ENCODE results near the gene PPP2R5A. TPM values are rescaled to one million over a fixed set of nuclear protein-coding genes. Genes with fewer than 3 reads are reported as not detected.

PPP2R5A gene
- polyA plus RNA-seq, 1 of the 3 experiments (the other 2 are of a cell fraction), result 5.4 TPM

- TF ChIP-seq ZBTB33 (IDR thresholded peaks at IDR 0.05; ENCODE audit: borderline replicate concordance, low read depth) (no peak), POLR2AphosphoS5 (IDR thresholded peaks at IDR 0.05; ENCODE audit: low read depth, low read length) (no peak), CTCF (IDR thresholded peaks at IDR 0.05) (peak; percentile 75), ELF1 (IDR thresholded peaks at IDR 0.05) (no peak)
These were observed 6.4 kb downstream of the PPP2R5A start (continued) for GRCh38 chr1:212291505-212292134.

GRCh38 chr1:212292250-212293105, 7.3 kb downstream of the PPP2R5A start:
- Histone ChIP-seq H3K36me3 (replicated peaks in 1 of 2; ENCODE audit: control insufficient read depth in 1 of 2, insufficient read depth in 2 of 2, low read length in 1 of 2) (no peaks in the 10 kb centered on the region), H4K20me1 (ENCODE audit: insufficient read depth) (0 out of 2 replicates have a peak, but pooled peaks cover 13% of the 10 kb centered on the region), H3F3A (replicated peaks; ENCODE audit: insufficient read depth) (peaks cover 24% of the 10 kb centered on the region), H3K79me2 (ENCODE audit: insufficient read depth) (peaks cover 42% of the 10 kb centered on the region), H3K9ac (no peak overlapping the region), H3K4me1 (ENCODE audit: control insufficient read depth in 1 of 2, insufficient read depth in 2 of 2, low read depth in 1 of 2, low read length in 1 of 2) (peaks cover under 1 to 32% of the 10 kb centered on the region in 2 experiments; a peak in 3 of 4 replicates), H3K4me3 (ENCODE audit: low read depth in 2 of 2, low read length in 1 of 2) (no peak overlapping the region), H3K4me2 (no peak overlapping the region), H3K9me3 (no peaks in the 10 kb centered on the region), H3K27me3 (ENCODE audit: insufficient read depth) (no peaks in the 10 kb centered on the region), H3K27ac (ENCODE audit: low read depth in 2 of 2, low read length in 1 of 2) (no peak overlapping the region), H3K9me2 (no peaks in the 10 kb centered on the region), H2AFZ (ENCODE audit: low read depth) (no peak overlapping the region)
- TF ChIP-seq NFIC (IDR thresholded peaks at IDR 0.05; ENCODE audit: borderline replicate concordance) (no peak), NRF1 (IDR thresholded peaks at IDR 0.05; ENCODE audit: low read depth, low read length) (no peak), CTCF (IDR thresholded peaks at IDR 0.05) (no peak), ELF1 (IDR thresholded peaks at IDR 0.05) (no peak), EP300 (IDR thresholded peaks at IDR 0.05; ENCODE audit: borderline replicate concordance in 1 of 2, low read depth in 1 of 2, low read length in 1 of 2) (no peak), YY1 (IDR thresholded peaks at IDR 0.05; ENCODE audit: low read depth) (no peak), MAX (IDR thresholded peaks at IDR 0.05; ENCODE audit: low read depth) (no peak), USF1 (IDR thresholded peaks at IDR 0.05; ENCODE audit: borderline replicate concordance, low read depth) (no peak), USF2 (IDR thresholded peaks at IDR 0.05; ENCODE audit: borderline replicate concordance, low read depth, low read length) (no peak), RXRA (IDR thresholded peaks at IDR 0.05; ENCODE audit: borderline replicate concordance, low read depth) (no peak), FOXJ3 (CRISPR knock-in tag; IDR thresholded peaks at IDR 0.05) (no peak), EZH2phosphoT487 (IDR thresholded peaks at IDR 0.05; ENCODE audit: borderline replicate concordance, low read depth) (no peak), IRF3 (IDR thresholded peaks at IDR 0.05; ENCODE audit: low read depth, low read length) (no peak), TAF1 (IDR thresholded peaks at IDR 0.05; ENCODE audit: borderline replicate concordance, low read depth, low read length) (no peak), TEAD4 (IDR thresholded peaks at IDR 0.05; ENCODE audit: borderline replicate concordance, insufficient read depth) (no peak), RFX5 (IDR thresholded peaks at IDR 0.05; ENCODE audit: low read length) (no peak), POLR2AphosphoS5 (IDR thresholded peaks at IDR 0.05; ENCODE audit: low read depth, low read length) (no peak)
- WGBS (ENCODE audit: low lambda C conversion rate), result 84% methylated on average over 4 of the region's 4 CpGs
- ChIA-PET CTCF (interaction anchor here (0.6 to 7.9 kb wide), 14 partner anchors 8 to 612 kb away, joined by 3 to 103 read pairs (median 4); no protein-coding TSS in a partner anchor), POLR2A (no interaction called here)
- DNase-seq, result no peak
